Liver (tissue), 9 donors: ENCODE data around the gene CH25H. TPM values are rescaled to one million over a fixed set of nuclear protein-coding genes. Genes with fewer than 3 reads are reported as not detected.

Experiments used
- DNase-seq: peaks from one replicate; pipeline ENCODE4 v3.0.0-alpha.2; 2017; ENCODE audit warnings: low spot score
- H3K27ac ChIP-seq, 2 donors: one replicate each; pipeline ENCODE4 v1.7.0; 2013; ENCODE audit warnings: inconsistent platforms in 2 of 2, low read length in 2 of 2, control low read depth in 1 of 2, low read depth in 1 of 2, mild to moderate bottlenecking in 1 of 2
- H3K27me3 ChIP-seq, 4 donors: one replicate each; pipeline versions ENCODE4 v1.6.1 to v1.7.0; 2013; ENCODE audit warnings: low read length in 3 of 4, inconsistent platforms in 1 of 4, mild to moderate bottlenecking in 1 of 4, moderate library complexity in 1 of 4; ENCODE audit not compliant: control insufficient read depth in 4 of 4, insufficient read depth in 4 of 4
- H3K36me3 ChIP-seq, 4 donors: one replicate each; pipeline versions ENCODE4 v1.6.1 to v1.7.0; 2013; ENCODE audit warnings: low read length in 3 of 4, mild to moderate bottlenecking in 3 of 4, low read depth in 1 of 4, moderate library complexity in 1 of 4; ENCODE audit not compliant: control insufficient read depth in 4 of 4, insufficient read depth in 3 of 4
- H3K4me1 ChIP-seq, 4 donors: one replicate each; pipeline versions ENCODE4 v1.6.1 to v1.7.0; 2013; ENCODE audit warnings: low read length in 3 of 4, mild to moderate bottlenecking in 3 of 4, moderate library complexity in 1 of 4; ENCODE audit not compliant: control insufficient read depth in 4 of 4, insufficient read depth in 4 of 4
- H3K4me3 ChIP-seq, 3 donors: one replicate each; pipeline versions ENCODE4 v1.6.1 to v1.7.0; 2013; ENCODE audit warnings: low read length in 3 of 3, control low read depth in 1 of 3, low read depth in 1 of 3, mild to moderate bottlenecking in 1 of 3
- H3K9ac ChIP-seq, 2 donors: one replicate each; pipeline ENCODE4 v1.7.0; 2013; ENCODE audit warnings: low read length in 2 of 2, mild to moderate bottlenecking in 2 of 2, moderate library complexity in 2 of 2, control low read depth in 1 of 2, low read depth in 1 of 2
- H3K9me3 ChIP-seq, 4 donors: one replicate each; pipeline versions ENCODE4 v1.6.1 to v1.7.0; 2013; ENCODE audit warnings: low read length in 3 of 4; ENCODE audit not compliant: control insufficient read depth in 4 of 4
- EGR1 ChIP-seq, 2 donors: IDR thresholded peaks; 2 replicates each; pipeline ENCODE4 v1.6.1; 2016 to 2018; ENCODE audit warnings: antibody characterized with exemption in 2 of 2, low read depth in 2 of 2
- FOXA1 ChIP-seq: IDR thresholded peaks from 2 replicates; pipeline ENCODE4 v1.6.1; 2016; ENCODE audit warnings: antibody characterized with exemption
- FOXA2 ChIP-seq: IDR thresholded peaks from 2 replicates; pipeline ENCODE4 v1.6.1; 2016; ENCODE audit warnings: antibody characterized with exemption
- GABPA ChIP-seq, 2 donors: IDR thresholded peaks in 1 of 2; conservative IDR thresholded peaks in 1 of 2; 2 replicates each; pipeline ENCODE4 v1.6.1; 2016; ENCODE audit warnings: antibody characterized with exemption in 2 of 2, mild to moderate bottlenecking in 1 of 2, moderate library complexity in 1 of 2
- HNF4A ChIP-seq, 2 donors: conservative IDR thresholded peaks; 2 replicates each; pipeline ENCODE4 v1.6.1; 2016; ENCODE audit warnings: antibody characterized with exemption in 2 of 2, mild to moderate bottlenecking in 2 of 2
- HNF4G ChIP-seq: IDR thresholded peaks from 2 replicates; pipeline ENCODE4 v1.6.1; 2016; ENCODE audit warnings: antibody characterized with exemption
- JUND ChIP-seq, 2 donors: IDR thresholded peaks; 2 replicates each; pipeline ENCODE4 v1.6.1; 2016; ENCODE audit warnings: antibody characterized with exemption in 2 of 2
- NR2F2 ChIP-seq: IDR thresholded peaks from 2 replicates; pipeline ENCODE4 v1.6.1; 2016; ENCODE audit warnings: antibody characterized with exemption
- RAD21 ChIP-seq, 2 donors: IDR thresholded peaks; 2 replicates each; pipeline ENCODE4 v1.6.1; 2016; ENCODE audit warnings: antibody characterized with exemption in 2 of 2, mild to moderate bottlenecking in 2 of 2
- RXRA ChIP-seq, 2 donors: IDR thresholded peaks; 2 replicates each; pipeline ENCODE4 v1.6.1; 2017 to 2018; ENCODE audit warnings: antibody characterized with exemption in 2 of 2, mild to moderate bottlenecking in 1 of 2
- SP1 ChIP-seq: IDR thresholded peaks from 2 replicates; pipeline ENCODE4 v1.6.1; 2018; ENCODE audit warnings: antibody characterized with exemption, mild to moderate bottlenecking
- TAF1 ChIP-seq: conservative IDR thresholded peaks from 2 replicates; pipeline ENCODE4 v1.6.1; 2016; ENCODE audit warnings: antibody characterized with exemption, mild to moderate bottlenecking
- YY1 ChIP-seq: IDR thresholded peaks from 2 replicates; pipeline ENCODE4 v1.6.1; 2016; ENCODE audit warnings: antibody characterized with exemption, mild to moderate bottlenecking
- WGBS: extraction: QIAGEN DNeasy Blood & Tissue Kit; methylation state at CpG from one replicate; pipeline ENCODE4 v1.1.7; 2013; 5-methylcytosine and 5-hydroxymethylcytosine counted together
- polyA plus RNA-seq, 2 donors: library from polyadenylated mRNA; stranded (reverse) in 1 of 2; unstranded in 1 of 2; fragments of 200-250 nt in 1 of 2; fragments of >200 nt in 1 of 2; fragmentation: Nextera tagmentation in 1 of 2; extraction: Ambion mirVana in 1 of 2; gene quantifications; one replicate each; pipeline versions ENCODE4 v1.2.1 to v1.2.3, GENCODE V29; 2013 to 2015
- total RNA-seq, 2 donors: library from RNA; depleted of rRNA; stranded (reverse); fragments of >200 nt; gene quantifications; one replicate each; pipeline ENCODE4 v1.2.3, GENCODE V29; 2014
- TF ChIP-seq, protein P1 (sequence below): IDR thresholded peaks from 2 replicates; pipeline ENCODE4 v1.6.1; 2016; ENCODE audit warnings: antibody characterized with exemption
- TF ChIP-seq, protein P2 (sequence below): IDR thresholded peaks from 2 replicates; pipeline ENCODE4 v1.6.1; 2016; ENCODE audit warnings: antibody characterized with exemption
- TF ChIP-seq, protein P3 (sequence below): IDR thresholded peaks from 2 replicates; pipeline ENCODE4 v1.6.1; 2016; ENCODE audit warnings: antibody characterized with exemption, mild to moderate bottlenecking
- TF ChIP-seq, protein P4 (sequence below): IDR thresholded peaks from 2 replicates; pipeline ENCODE4 v1.6.1; 2016; ENCODE audit warnings: antibody characterized with exemption
- TF ChIP-seq, protein P5 (sequence below): fragments of 150-350 bp; IDR thresholded peaks from 2 replicates; pipeline ENCODE4 v1.5.1; 2017; ENCODE audit warnings: improper control_type of control experiment, low read depth, low read length; ENCODE audit not compliant: missing input control
- donor health status: healthy.
- donor health status: healthy.
- donor health status: healthy.
- donor health status: healthy.
- donor health status: healthy.

The CH25H gene
- total and polyA plus RNA-seq, 4 donors = 0.08 to 0.33 (median 0.25) TPM; not detected in 1

DNA sequence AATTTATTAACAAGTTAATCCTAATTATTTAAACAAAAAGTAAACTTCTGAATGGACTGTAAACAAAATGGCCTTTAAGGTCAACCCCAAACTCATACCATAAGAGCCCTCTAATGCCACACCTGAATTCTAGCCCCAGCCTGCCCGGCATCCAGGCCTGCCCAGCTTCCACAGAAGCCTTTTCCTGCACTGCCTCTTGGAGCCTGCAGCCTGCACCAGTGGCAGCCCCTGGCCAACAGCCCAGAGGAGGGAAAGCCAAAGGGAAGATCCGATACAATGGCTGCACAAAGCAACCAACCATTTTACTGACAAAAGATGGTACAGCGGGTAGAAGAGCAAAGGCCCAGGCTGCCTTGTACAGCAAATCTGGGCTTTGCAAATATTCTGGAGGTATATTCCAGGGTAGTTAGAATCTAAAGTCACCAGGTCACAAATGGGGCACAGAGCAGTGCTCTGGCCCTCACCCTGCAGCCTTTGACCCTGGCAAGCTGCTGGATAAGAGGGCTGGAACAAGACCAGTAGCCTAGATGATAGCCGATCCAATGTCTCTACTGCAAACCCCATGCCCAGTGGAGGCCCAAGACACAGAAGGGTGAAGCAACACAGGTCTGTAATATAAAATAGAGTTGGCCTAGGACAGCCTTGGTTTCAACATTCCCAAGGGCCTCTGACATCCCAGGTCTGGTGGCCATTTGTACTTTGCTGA lies 12.5 kb upstream of the CH25H start:
- DNase-seq = no peak
- 37% methylated on average over 4 of the region's 4 CpGs for WGBS
- Histone ChIP-seq H3K27me3 (no peaks in the 10 kb centered on the region), H3K4me3 (no peak overlapping the region), H3K4me1 (peaks cover 7 to 53% (median 40%) of the 10 kb centered on the region in 4 donors), H3K9me3 (no peaks in the 10 kb centered on the region), H3K27ac (peak overlapping the region in 1 of 2 donors; percentile 37), H3K9ac (no peak overlapping the region), H3K36me3 (peaks cover 1 to 15% (median 8%) of the 10 kb centered on the region in 4 donors)
- TF ChIP-seq YY1 (peak; percentile 92), RAD21 (IDR thresholded peaks at IDR 0.05) (peak; percentile 29 to 38), TAF1 (no peak), FOXA2 (no peak), HNF4A (conservative IDR thresholded peaks at IDR 0.05) (peak; percentile 84 to 87), EGR1 (IDR thresholded peaks at IDR 0.05; ENCODE audit: low read depth in 2 of 2) (no peak), GABPA (IDR thresholded peaks at IDR 0.05 in 1 of 2, conservative IDR thresholded peaks at IDR 0.05 in 1 of 2) (no peak), SP1 (peak; percentile 81), JUND (IDR thresholded peaks at IDR 0.05) (peak; percentile 42 to 53), FOXA1 (no peak), HNF4G (peak; percentile 19), RXRA (IDR thresholded peaks at IDR 0.05) (peak; percentile 94 to 96), NR2F2 (peak; percentile 84)
- TF ChIP-seq, protein P1, sequence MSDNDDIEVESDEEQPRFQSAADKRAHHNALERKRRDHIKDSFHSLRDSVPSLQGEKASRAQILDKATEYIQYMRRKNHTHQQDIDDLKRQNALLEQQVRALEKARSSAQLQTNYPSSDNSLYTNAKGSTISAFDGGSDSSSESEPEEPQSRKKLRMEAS = peak; percentile 54
- TF ChIP-seq, protein P2, sequence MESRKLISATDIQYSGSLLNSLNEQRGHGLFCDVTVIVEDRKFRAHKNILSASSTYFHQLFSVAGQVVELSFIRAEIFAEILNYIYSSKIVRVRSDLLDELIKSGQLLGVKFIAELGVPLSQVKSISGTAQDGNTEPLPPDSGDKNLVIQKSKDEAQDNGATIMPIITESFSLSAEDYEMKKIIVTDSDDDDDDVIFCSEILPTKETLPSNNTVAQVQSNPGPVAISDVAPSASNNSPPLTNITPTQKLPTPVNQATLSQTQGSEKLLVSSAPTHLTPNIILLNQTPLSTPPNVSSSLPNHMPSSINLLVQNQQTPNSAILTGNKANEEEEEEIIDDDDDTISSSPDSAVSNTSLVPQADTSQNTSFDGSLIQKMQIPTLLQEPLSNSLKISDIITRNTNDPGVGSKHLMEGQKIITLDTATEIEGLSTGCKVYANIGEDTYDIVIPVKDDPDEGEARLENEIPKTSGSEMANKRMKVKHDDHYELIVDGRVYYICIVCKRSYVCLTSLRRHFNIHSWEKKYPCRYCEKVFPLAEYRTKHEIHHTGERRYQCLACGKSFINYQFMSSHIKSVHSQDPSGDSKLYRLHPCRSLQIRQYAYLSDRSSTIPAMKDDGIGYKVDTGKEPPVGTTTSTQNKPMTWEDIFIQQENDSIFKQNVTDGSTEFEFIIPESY = peak; percentile 64
- TF ChIP-seq, protein P3, sequence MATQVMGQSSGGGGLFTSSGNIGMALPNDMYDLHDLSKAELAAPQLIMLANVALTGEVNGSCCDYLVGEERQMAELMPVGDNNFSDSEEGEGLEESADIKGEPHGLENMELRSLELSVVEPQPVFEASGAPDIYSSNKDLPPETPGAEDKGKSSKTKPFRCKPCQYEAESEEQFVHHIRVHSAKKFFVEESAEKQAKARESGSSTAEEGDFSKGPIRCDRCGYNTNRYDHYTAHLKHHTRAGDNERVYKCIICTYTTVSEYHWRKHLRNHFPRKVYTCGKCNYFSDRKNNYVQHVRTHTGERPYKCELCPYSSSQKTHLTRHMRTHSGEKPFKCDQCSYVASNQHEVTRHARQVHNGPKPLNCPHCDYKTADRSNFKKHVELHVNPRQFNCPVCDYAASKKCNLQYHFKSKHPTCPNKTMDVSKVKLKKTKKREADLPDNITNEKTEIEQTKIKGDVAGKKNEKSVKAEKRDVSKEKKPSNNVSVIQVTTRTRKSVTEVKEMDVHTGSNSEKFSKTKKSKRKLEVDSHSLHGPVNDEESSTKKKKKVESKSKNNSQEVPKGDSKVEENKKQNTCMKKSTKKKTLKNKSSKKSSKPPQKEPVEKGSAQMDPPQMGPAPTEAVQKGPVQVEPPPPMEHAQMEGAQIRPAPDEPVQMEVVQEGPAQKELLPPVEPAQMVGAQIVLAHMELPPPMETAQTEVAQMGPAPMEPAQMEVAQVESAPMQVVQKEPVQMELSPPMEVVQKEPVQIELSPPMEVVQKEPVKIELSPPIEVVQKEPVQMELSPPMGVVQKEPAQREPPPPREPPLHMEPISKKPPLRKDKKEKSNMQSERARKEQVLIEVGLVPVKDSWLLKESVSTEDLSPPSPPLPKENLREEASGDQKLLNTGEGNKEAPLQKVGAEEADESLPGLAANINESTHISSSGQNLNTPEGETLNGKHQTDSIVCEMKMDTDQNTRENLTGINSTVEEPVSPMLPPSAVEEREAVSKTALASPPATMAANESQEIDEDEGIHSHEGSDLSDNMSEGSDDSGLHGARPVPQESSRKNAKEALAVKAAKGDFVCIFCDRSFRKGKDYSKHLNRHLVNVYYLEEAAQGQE = no peak
- TF ChIP-seq, protein P4, sequence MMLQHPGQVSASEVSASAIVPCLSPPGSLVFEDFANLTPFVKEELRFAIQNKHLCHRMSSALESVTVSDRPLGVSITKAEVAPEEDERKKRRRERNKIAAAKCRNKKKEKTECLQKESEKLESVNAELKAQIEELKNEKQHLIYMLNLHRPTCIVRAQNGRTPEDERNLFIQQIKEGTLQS = peak; percentile 34
- TF ChIP-seq, protein P5, sequence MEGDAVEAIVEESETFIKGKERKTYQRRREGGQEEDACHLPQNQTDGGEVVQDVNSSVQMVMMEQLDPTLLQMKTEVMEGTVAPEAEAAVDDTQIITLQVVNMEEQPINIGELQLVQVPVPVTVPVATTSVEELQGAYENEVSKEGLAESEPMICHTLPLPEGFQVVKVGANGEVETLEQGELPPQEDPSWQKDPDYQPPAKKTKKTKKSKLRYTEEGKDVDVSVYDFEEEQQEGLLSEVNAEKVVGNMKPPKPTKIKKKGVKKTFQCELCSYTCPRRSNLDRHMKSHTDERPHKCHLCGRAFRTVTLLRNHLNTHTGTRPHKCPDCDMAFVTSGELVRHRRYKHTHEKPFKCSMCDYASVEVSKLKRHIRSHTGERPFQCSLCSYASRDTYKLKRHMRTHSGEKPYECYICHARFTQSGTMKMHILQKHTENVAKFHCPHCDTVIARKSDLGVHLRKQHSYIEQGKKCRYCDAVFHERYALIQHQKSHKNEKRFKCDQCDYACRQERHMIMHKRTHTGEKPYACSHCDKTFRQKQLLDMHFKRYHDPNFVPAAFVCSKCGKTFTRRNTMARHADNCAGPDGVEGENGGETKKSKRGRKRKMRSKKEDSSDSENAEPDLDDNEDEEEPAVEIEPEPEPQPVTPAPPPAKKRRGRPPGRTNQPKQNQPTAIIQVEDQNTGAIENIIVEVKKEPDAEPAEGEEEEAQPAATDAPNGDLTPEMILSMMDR = no peak
